Measurements from ENCODE around the gene ZMYM3. TPM values are rescaled to one million over a fixed set of nuclear protein-coding genes. Genes with fewer than 3 reads are reported as not detected.

The ZMYM3 gene
- total RNA-seq, 1 donor from 2014 or later = 50.8 TPM

DNA sequence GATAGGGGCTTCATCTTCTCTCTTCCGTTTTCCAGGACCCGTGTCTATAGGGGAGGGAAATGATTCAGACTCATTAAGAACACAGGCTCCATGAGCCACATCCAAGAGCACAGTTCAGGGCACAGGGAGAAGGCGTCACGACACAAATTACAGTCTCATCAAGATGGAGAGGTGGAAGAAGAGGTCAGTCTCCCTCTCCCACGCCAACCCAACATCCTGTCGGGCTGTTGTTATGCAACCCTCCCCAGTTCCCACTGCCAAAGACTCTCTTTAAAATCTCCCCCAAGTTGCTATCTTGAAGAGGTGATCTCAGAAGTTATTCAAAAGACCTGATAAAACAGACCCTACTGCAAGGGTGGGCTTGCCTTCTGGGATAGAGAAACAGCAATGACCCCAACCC, 12.6 kb downstream of the ZMYM3 start:
- Histone ChIP-seq H3K27ac (no peak overlapping the region), H3K79me2 (ENCODE audit: low read depth) (no peaks in the 10 kb centered on the region), H3K4me3 (no peak overlapping the region), H3F3A (ENCODE audit: low read depth) (no peaks in the 10 kb centered on the region), H4K20me1 (ENCODE audit: low read depth) (no peaks in the 10 kb centered on the region), H3K27me3 (no peaks in the 10 kb centered on the region), H3K4me2 (no peak overlapping the region), H3K9me3 (ENCODE audit: low read depth) (no peaks in the 10 kb centered on the region), H2AFZ (replicated peaks) (no peak overlapping the region), H3K9ac (no peak overlapping the region), H3K4me1 (no peaks in the 10 kb centered on the region), H3K36me3 (no peaks in the 10 kb centered on the region)
- H3K27ac Mint-ChIP-seq = no peak overlapping the region
- TF ChIP-seq, protein P1, sequence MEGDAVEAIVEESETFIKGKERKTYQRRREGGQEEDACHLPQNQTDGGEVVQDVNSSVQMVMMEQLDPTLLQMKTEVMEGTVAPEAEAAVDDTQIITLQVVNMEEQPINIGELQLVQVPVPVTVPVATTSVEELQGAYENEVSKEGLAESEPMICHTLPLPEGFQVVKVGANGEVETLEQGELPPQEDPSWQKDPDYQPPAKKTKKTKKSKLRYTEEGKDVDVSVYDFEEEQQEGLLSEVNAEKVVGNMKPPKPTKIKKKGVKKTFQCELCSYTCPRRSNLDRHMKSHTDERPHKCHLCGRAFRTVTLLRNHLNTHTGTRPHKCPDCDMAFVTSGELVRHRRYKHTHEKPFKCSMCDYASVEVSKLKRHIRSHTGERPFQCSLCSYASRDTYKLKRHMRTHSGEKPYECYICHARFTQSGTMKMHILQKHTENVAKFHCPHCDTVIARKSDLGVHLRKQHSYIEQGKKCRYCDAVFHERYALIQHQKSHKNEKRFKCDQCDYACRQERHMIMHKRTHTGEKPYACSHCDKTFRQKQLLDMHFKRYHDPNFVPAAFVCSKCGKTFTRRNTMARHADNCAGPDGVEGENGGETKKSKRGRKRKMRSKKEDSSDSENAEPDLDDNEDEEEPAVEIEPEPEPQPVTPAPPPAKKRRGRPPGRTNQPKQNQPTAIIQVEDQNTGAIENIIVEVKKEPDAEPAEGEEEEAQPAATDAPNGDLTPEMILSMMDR (IDR thresholded peaks at IDR 0.05) = no peak
- TF ChIP-seq EZH2 (IDR thresholded peaks at IDR 0.05) (no peak), EZH2phosphoT487 (IDR thresholded peaks at IDR 0.05) (no peak)
- H3K4me1 Mint-ChIP-seq = no peaks in the 10 kb centered on the region
- H3K4me3 Mint-ChIP-seq = no peak overlapping the region
- peaks cover 2% of the 10 kb centered on the region for H3K27me3 Mint-ChIP-seq (ENCODE audit: insufficient read depth, low read depth)
- DNase-seq (ENCODE audit: low spot score) = no peak
- H3K36me3 Mint-ChIP-seq = peaks cover 33% of the 10 kb centered on the region
- H3K9me3 Mint-ChIP-seq = peaks cover 10% of the 10 kb centered on the region

DNA sequence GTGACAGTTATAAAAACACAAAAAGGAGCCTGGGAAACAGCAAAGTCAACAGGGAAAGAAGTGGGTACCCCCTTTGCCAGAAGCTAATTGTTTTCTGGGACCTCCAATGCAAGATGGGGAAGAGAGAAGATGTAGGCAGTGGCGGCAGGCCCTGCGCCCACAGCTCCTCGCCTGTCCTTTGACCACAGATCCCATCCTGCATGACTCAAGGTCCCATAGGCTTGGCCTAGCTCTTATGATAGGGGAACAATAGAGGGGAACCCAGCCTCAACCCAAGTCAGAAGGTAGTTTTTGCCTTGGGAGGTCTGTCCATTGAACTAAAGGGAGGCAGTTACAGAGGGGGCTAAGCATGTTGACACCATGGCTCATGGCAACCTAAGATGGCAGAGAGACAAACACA, 14.2 kb downstream of the ZMYM3 start:
- Histone ChIP-seq H3K36me3 (no peaks in the 10 kb centered on the region), H3F3A (ENCODE audit: low read depth) (no peaks in the 10 kb centered on the region), H3K9me3 (ENCODE audit: low read depth) (no peaks in the 10 kb centered on the region), H3K9ac (no peak overlapping the region), H3K27me3 (no peaks in the 10 kb centered on the region), H3K79me2 (ENCODE audit: low read depth) (no peaks in the 10 kb centered on the region), H3K4me1 (no peaks in the 10 kb centered on the region), H3K4me3 (no peak overlapping the region), H4K20me1 (ENCODE audit: low read depth) (no peaks in the 10 kb centered on the region), H2AFZ (replicated peaks) (no peak overlapping the region), H3K27ac (no peak overlapping the region), H3K4me2 (no peak overlapping the region)
- H3K4me3 Mint-ChIP-seq = no peak overlapping the region
- TF ChIP-seq EZH2 (IDR thresholded peaks at IDR 0.05) (no peak), EZH2phosphoT487 (IDR thresholded peaks at IDR 0.05) (no peak)
- TF ChIP-seq, protein P1 (IDR thresholded peaks at IDR 0.05) = no peak
- H3K36me3 Mint-ChIP-seq = peaks cover 23% of the 10 kb centered on the region
- H3K9me3 Mint-ChIP-seq = peaks cover 8% of the 10 kb centered on the region
- DNase-seq (ENCODE audit: low spot score) = no peak
- peaks cover 2% of the 10 kb centered on the region for H3K27me3 Mint-ChIP-seq (ENCODE audit: insufficient read depth, low read depth)
- no peak overlapping the region for H3K27ac Mint-ChIP-seq
- no peaks in the 10 kb centered on the region for H3K4me1 Mint-ChIP-seq

DNA sequence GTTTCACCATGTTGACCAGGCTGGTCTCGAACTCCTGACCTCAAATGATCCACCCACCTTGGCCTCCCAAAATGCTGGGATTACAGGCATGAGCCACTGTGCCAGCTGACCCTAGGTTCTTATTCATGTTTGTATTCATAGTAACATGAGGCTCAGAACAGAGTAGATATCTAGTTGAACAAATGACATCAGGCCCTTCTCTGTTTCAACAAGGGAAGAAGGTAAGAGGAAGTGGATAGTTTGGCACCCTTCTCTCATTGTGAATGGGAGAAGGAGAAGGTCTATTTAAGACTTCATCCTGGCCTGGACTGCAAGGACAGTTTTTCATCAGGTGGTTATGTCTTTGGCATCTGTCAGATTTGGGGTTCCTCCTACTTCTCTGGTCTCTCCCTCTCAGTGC, 17.1 kb downstream of the ZMYM3 start:
- Histone ChIP-seq H2AFZ (replicated peaks) (no peak overlapping the region), H3K27ac (no peak overlapping the region), H3K36me3 (no peaks in the 10 kb centered on the region), H3K4me1 (no peaks in the 10 kb centered on the region), H4K20me1 (ENCODE audit: low read depth) (no peaks in the 10 kb centered on the region), H3K9ac (no peak overlapping the region), H3K4me3 (no peak overlapping the region), H3K9me3 (ENCODE audit: low read depth) (no peaks in the 10 kb centered on the region), H3K4me2 (no peak overlapping the region), H3K79me2 (ENCODE audit: low read depth) (no peaks in the 10 kb centered on the region), H3F3A (ENCODE audit: low read depth) (peaks cover 3% of the 10 kb centered on the region), H3K27me3 (no peaks in the 10 kb centered on the region)
- Mint-ChIP-seq H3K27me3 (ENCODE audit: insufficient read depth, low read depth) (peaks cover 4% of the 10 kb centered on the region), H3K36me3 (peaks cover 11% of the 10 kb centered on the region), H3K4me3 (no peak overlapping the region), H3K9me3 (peaks cover 3% of the 10 kb centered on the region), H3K27ac (no peak overlapping the region), H3K4me1 (no peaks in the 10 kb centered on the region)
- no peak for DNase-seq (ENCODE audit: low spot score)
- TF ChIP-seq EZH2 (IDR thresholded peaks at IDR 0.05) = no peak

DNA sequence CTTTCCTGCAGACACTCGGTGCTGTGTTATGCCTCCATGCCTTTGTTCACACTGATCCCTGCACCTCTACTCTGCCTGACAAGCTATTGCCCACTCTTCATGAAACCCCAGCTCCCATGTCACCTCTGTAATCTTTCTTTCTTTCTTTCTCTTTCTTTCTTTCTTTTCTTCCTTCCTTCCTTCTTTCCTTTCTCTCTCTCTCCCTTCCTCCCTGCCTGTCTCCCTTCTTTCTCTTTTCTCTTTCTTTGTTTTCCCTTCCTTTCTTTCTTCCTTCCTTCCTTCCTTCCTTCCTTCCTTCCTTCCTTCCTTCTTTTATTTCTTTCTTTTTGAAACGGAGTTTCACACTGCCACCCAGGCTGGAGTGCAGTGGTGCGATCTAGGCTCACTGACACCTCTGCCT, 18.5 kb downstream of the ZMYM3 start:
- Histone ChIP-seq H2AFZ (replicated peaks) (no peak overlapping the region), H4K20me1 (ENCODE audit: low read depth) (no peaks in the 10 kb centered on the region), H3K4me2 (no peak overlapping the region), H3K36me3 (no peaks in the 10 kb centered on the region), H3K9me3 (ENCODE audit: low read depth) (no peaks in the 10 kb centered on the region), H3K79me2 (ENCODE audit: low read depth) (no peaks in the 10 kb centered on the region), H3K27ac (no peak overlapping the region), H3F3A (ENCODE audit: low read depth) (peaks cover 3% of the 10 kb centered on the region), H3K4me3 (no peak overlapping the region), H3K9ac (no peak overlapping the region), H3K4me1 (no peaks in the 10 kb centered on the region), H3K27me3 (no peaks in the 10 kb centered on the region)
- H3K9me3 Mint-ChIP-seq = peaks cover 3% of the 10 kb centered on the region
- no peaks in the 10 kb centered on the region for H3K4me1 Mint-ChIP-seq
- peaks cover 2% of the 10 kb centered on the region for H3K27me3 Mint-ChIP-seq (ENCODE audit: insufficient read depth, low read depth)
- no peak for DNase-seq (ENCODE audit: low spot score)
- TF ChIP-seq, protein P1 (IDR thresholded peaks at IDR 0.05) = no peak
- TF ChIP-seq EZH2 (IDR thresholded peaks at IDR 0.05) = no peak
- no peak for TF ChIP-seq EZH2phosphoT487 (IDR thresholded peaks at IDR 0.05)
- no peak overlapping the region for H3K4me3 Mint-ChIP-seq
- H3K27ac Mint-ChIP-seq = no peak overlapping the region
- H3K36me3 Mint-ChIP-seq = peaks cover 7% of the 10 kb centered on the region

Measured in neural progenitor cell (in vitro differentiated cells).